ENCODE data around the gene C4BPB. TPM values are rescaled to one million over a fixed set of nuclear protein-coding genes. Genes with fewer than 3 reads are reported as not detected.

C4BPB gene
- total and polyA plus RNA-seq, 2 donors from 2014 or later, result 0.49 to 1.3 TPM

- Histone ChIP-seq H3K36me3 (ENCODE audit: control insufficient read depth in 2 of 3, insufficient read depth in 3 of 3, low read length in 3 of 3) (no peaks in the 10 kb centered on the region), H3K9me3 (ENCODE audit: control insufficient read depth in 2 of 3, insufficient read depth in 1 of 3, low read length in 3 of 3) (no peaks in the 10 kb centered on the region), H3K27me3 (ENCODE audit: control insufficient read depth, insufficient read depth, low read length) (no peaks in the 10 kb centered on the region), H3K9ac (ENCODE audit: low read length in 3 of 3) (no peak overlapping the region), H3K4me3 (ENCODE audit: low read length in 3 of 3) (no peak overlapping the region), H3K27ac (ENCODE audit: low read depth in 2 of 2, low read length in 2 of 2) (no peak overlapping the region), H3K4me1 (ENCODE audit: control insufficient read depth in 2 of 3, insufficient read depth in 2 of 3, low read depth in 1 of 3, low read length in 3 of 3) (no peaks in the 10 kb centered on the region)
- intact Hi-C loops (cut with DNase I), result no loop called here
- no peak for FAIRE-seq
- TF ChIP-seq, protein P1, sequence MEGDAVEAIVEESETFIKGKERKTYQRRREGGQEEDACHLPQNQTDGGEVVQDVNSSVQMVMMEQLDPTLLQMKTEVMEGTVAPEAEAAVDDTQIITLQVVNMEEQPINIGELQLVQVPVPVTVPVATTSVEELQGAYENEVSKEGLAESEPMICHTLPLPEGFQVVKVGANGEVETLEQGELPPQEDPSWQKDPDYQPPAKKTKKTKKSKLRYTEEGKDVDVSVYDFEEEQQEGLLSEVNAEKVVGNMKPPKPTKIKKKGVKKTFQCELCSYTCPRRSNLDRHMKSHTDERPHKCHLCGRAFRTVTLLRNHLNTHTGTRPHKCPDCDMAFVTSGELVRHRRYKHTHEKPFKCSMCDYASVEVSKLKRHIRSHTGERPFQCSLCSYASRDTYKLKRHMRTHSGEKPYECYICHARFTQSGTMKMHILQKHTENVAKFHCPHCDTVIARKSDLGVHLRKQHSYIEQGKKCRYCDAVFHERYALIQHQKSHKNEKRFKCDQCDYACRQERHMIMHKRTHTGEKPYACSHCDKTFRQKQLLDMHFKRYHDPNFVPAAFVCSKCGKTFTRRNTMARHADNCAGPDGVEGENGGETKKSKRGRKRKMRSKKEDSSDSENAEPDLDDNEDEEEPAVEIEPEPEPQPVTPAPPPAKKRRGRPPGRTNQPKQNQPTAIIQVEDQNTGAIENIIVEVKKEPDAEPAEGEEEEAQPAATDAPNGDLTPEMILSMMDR (IDR thresholded peaks at IDR 0.05; ENCODE audit: borderline replicate concordance, extremely low read depth, insufficient read depth), result no peak
- no peak for DNase-seq
These were observed 26.6 kb downstream of the C4BPB start for GRCh38 chr1:207115269-207115668.

- intact Hi-C loops (cut with DNase I), result no loop called here
- Histone ChIP-seq H3K27me3 (ENCODE audit: control insufficient read depth, insufficient read depth, low read length) (no peaks in the 10 kb centered on the region), H3K36me3 (ENCODE audit: control insufficient read depth in 2 of 3, insufficient read depth in 3 of 3, low read length in 3 of 3) (no peaks in the 10 kb centered on the region), H3K9ac (ENCODE audit: low read length in 3 of 3) (no peak overlapping the region), H3K9me3 (ENCODE audit: control insufficient read depth in 2 of 3, insufficient read depth in 1 of 3, low read length in 3 of 3) (peaks cover 0 to 17% (median 0%) of the 10 kb centered on the region in 3 donors), H3K4me1 (ENCODE audit: control insufficient read depth in 2 of 3, insufficient read depth in 2 of 3, low read depth in 1 of 3, low read length in 3 of 3) (no peaks in the 10 kb centered on the region), H3K4me3 (ENCODE audit: low read length in 3 of 3) (no peak overlapping the region), H3K27ac (ENCODE audit: low read depth in 2 of 2, low read length in 2 of 2) (no peak overlapping the region)
- no peak for FAIRE-seq
- no peak for DNase-seq
- TF ChIP-seq, protein P1 (IDR thresholded peaks at IDR 0.05; ENCODE audit: borderline replicate concordance, extremely low read depth, insufficient read depth), result no peak
These were observed 35.7 kb downstream of the C4BPB start for GRCh38 chr1:207124389-207124788.

DNA sequence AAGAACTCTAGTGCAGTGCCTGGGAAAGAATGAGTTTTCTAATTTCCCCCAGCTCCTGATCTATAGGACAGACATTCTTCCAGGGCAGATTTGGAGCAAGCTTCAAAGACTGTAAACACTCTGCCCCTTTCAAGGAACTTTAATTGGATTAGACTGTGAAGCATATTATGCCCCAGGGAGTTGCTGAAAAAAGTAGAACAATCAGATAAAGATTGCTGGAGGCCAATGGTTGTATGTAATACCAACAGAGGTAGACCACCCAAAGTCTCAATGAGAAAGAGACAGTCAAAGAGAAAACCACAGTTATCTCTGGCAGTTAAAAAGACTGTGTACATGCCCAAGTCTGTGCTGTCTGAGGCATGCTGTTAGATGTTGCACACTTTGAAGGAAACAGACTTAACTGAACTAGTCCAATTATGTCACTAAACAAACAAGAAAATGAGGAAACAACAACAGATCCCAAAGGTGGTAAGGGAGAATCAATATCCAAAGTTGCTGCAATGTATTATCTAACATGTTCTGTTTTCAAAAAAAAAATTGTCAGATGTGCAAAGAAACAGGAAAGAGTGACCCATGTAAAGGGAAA, 39.8 kb downstream of the C4BPB start:
- no peak overlapping the region for H3K27ac ChIP-seq (ENCODE audit: low read depth in 2 of 2, low read length in 2 of 2)
- H3K4me3 ChIP-seq (ENCODE audit: low read length in 3 of 3), result no peak overlapping the region
- H3K9me3 ChIP-seq (ENCODE audit: control insufficient read depth in 2 of 3, insufficient read depth in 1 of 3, low read length in 3 of 3), result peaks cover 0 to 21% (median 4%) of the 10 kb centered on the region in 3 donors
- intact Hi-C loops (cut with DNase I), result no loop called here
- no peak for DNase-seq
- no peak overlapping the region for H3K9ac ChIP-seq (ENCODE audit: low read length in 3 of 3)
- H3K4me1 ChIP-seq (ENCODE audit: control insufficient read depth in 2 of 3, insufficient read depth in 2 of 3, low read depth in 1 of 3, low read length in 3 of 3), result no peaks in the 10 kb centered on the region
- TF ChIP-seq, protein P1 (IDR thresholded peaks at IDR 0.05; ENCODE audit: borderline replicate concordance, extremely low read depth, insufficient read depth), result no peak
- H3K27me3 ChIP-seq (ENCODE audit: control insufficient read depth, insufficient read depth, low read length), result no peaks in the 10 kb centered on the region
- H3K36me3 ChIP-seq (ENCODE audit: control insufficient read depth in 2 of 3, insufficient read depth in 3 of 3, low read length in 3 of 3), result no peaks in the 10 kb centered on the region
- FAIRE-seq, result no peak

GRCh38 chr1:207129053-207129452, 40.4 kb downstream of the C4BPB start:
- Histone ChIP-seq H3K27me3 (ENCODE audit: control insufficient read depth, insufficient read depth, low read length) (no peaks in the 10 kb centered on the region), H3K27ac (ENCODE audit: low read depth in 2 of 2, low read length in 2 of 2) (no peak overlapping the region), H3K9ac (ENCODE audit: low read length in 3 of 3) (no peak overlapping the region), H3K36me3 (ENCODE audit: control insufficient read depth in 2 of 3, insufficient read depth in 3 of 3, low read length in 3 of 3) (no peaks in the 10 kb centered on the region), H3K9me3 (ENCODE audit: control insufficient read depth in 2 of 3, insufficient read depth in 1 of 3, low read length in 3 of 3) (peaks cover 0 to 21% (median 4%) of the 10 kb centered on the region in 3 donors), H3K4me1 (ENCODE audit: control insufficient read depth in 2 of 3, insufficient read depth in 2 of 3, low read depth in 1 of 3, low read length in 3 of 3) (no peaks in the 10 kb centered on the region), H3K4me3 (ENCODE audit: low read length in 3 of 3) (no peak overlapping the region)
- TF ChIP-seq, protein P1 (IDR thresholded peaks at IDR 0.05; ENCODE audit: borderline replicate concordance, extremely low read depth, insufficient read depth), result no peak
- intact Hi-C loops (cut with DNase I), result no loop called here
- FAIRE-seq, result no peak
- DNase-seq, result no peak

All from kidney (tissue), 14 donors.